Suprapubic skin (tissue), 3 donors: ENCODE measurements around the gene UGDH.

ENCODE experiments used
- CTCF ChIP-seq, 2 donors: fragments of 200-600 bp in 1 of 2; fragments of 450-650 bp in 1 of 2; sonication (generic) in 1 of 2; IDR thresholded peaks; one replicate each; pipeline ENCODE4 v1.5.1; 2016 to 2019; ENCODE audit warnings: antibody characterized with exemption in 2 of 2, mild to moderate bottlenecking in 1 of 2, moderate library complexity in 1 of 2
- POLR2AphosphoS5 ChIP-seq, 3 donors: sonication (generic); formaldehyde crosslinking; IDR thresholded peaks; one replicate each; pipeline ENCODE4 v1.6.1; 2017; ENCODE audit warnings: antibody characterized with exemption in 3 of 3

DNA sequence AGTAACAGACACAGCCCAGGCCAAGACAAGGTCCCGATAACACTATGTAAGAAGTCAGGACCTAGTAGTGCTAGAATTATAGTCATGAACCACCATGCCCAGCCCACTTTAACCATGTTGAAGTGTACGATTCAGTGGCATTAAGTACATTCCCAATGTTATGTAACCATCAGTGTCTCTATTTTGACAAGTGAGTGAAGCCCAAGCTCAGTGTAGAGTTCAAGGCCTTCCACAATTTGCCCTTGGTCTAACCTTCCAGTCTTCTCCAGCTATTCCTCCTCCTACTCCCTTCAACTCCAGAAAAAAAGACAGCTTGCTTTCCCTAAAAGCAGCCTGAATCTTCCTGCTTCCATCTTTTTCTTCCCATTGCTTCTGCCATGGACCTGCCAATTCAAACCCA is 36.9 kb downstream of the UGDH start:
- no peak for TF ChIP-seq CTCF (IDR thresholded peaks at IDR 0.05)
- no peak for TF ChIP-seq POLR2AphosphoS5 (IDR thresholded peaks at IDR 0.05)
